GM21423 (cell line): ENCODE data around the gene MPPED1.

ENCODE experiments used
- ATAC-seq: cut with Tn5 transposase; IDR thresholded peaks from one replicate; pipeline ENCODE4 v1.9.1; 2021; ENCODE audit warnings: mild to moderate bottlenecking, moderate library complexity; ENCODE audit not compliant: unreplicated experiment

The MPPED1 gene

GRCh38 chr22:43409800-43410199 is 2.0 kb upstream of the MPPED1 start:
- ATAC-seq = no peak

GRCh38 chr22:43411040-43411868 is 560 bp upstream of the MPPED1 start:
- no peak for ATAC-seq

- no peak for ATAC-seq
Measured at GRCh38 chr22:43412808-43413795, 1.3 kb downstream of the MPPED1 start.

- ATAC-seq = no peak
Measured at GRCh38 chr22:43413826-43414225, 2.0 kb downstream of the MPPED1 start.

GRCh38 chr22:43415681-43416080 is 3.9 kb downstream of the MPPED1 start:
- ATAC-seq = no peak

GRCh38 chr22:43417555-43417954 is 5.7 kb downstream of the MPPED1 start:
- no peak for ATAC-seq

GRCh38 chr22:43418079-43418825 is 6.4 kb downstream of the MPPED1 start:
- ATAC-seq = no peak

GRCh38 chr22:43419371-43420080 is 7.7 kb downstream of the MPPED1 start:
- ATAC-seq = no peak

GRCh38 chr22:43421046-43421665 is 9.3 kb downstream of the MPPED1 start:
- no peak for ATAC-seq

GRCh38 chr22:43421914-43422615 is 10.3 kb downstream of the MPPED1 start:
- ATAC-seq = no peak

GRCh38 chr22:43423046-43423445 is 11.2 kb downstream of the MPPED1 start:
- ATAC-seq = no peak

- ATAC-seq = no peak
Measured at GRCh38 chr22:43424201-43424600, 12.4 kb downstream of the MPPED1 start.

- ATAC-seq = no peak
Measured at GRCh38 chr22:43424666-43425630, 13.1 kb downstream of the MPPED1 start.

GRCh38 chr22:43425976-43426785 is 14.4 kb downstream of the MPPED1 start:
- no peak for ATAC-seq

GRCh38 chr22:43426816-43427215 is 15.0 kb downstream of the MPPED1 start:
- ATAC-seq = no peak

GRCh38 chr22:43427296-43428004 is 15.6 kb downstream of the MPPED1 start:
- no peak for ATAC-seq

- no peak for ATAC-seq
Measured at GRCh38 chr22:43428005-43428485, 16.2 kb downstream of the MPPED1 start.
